RPMI8226 (cell line): ENCODE results near the gene SH3GLB2.
A peak's percentile ranks its signal among the peaks of the same experiment; 100 is the strongest.
"Not testable (repeated sequence)": the region's sequence is repeated elsewhere in the genome, so short reads cannot be mapped to it uniquely, and the experiment has no call there.

Source experiments
- DNase-seq: peaks from one replicate; pipeline ENCODE4 v3.0.0-alpha.2; 2015

Gene SH3GLB2

DNA sequence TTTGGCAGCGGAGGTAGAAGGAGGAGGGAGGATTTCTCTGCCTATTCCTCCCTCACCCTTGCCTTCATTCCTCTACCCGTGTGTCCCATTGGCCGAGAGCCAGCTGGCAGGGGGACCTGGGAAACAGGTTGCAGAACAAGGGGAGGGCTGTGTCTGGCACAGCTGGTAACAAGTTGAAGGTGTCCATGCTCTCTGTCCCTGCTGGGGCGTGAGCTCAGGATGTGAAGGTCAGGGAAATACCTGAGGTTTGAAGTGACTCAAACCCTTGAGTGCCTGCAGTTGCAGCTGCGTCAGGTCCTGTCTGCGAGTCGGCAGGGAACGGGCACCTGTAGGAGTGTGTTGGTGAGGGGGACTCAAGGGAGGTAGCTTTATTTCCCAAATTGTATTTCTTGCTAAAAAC, 24.5 kb upstream of the SH3GLB2 start:
- DNase-seq: no peak

DNA sequence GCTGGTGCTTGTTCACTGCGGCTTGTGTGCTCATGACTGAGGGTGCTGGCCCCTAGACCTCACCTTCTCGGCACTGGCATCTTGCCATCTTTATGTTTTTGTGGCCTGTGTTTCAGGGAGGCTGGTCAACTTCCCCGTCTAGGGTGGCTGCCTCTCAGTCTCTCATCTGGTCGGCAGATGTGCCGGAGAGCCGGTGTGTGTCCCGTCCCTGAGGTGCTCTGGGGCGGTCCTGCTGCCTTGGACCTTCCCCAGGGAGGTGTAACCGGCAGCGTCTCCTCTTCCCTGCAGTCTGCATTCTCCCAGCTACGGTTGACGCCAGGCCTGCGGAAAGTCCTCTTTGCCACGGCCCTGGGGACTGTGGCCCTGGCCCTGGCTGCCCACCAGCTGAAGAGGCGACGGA, 13.9 kb upstream of the SH3GLB2 start:
- DNase-seq: no peak

DNA sequence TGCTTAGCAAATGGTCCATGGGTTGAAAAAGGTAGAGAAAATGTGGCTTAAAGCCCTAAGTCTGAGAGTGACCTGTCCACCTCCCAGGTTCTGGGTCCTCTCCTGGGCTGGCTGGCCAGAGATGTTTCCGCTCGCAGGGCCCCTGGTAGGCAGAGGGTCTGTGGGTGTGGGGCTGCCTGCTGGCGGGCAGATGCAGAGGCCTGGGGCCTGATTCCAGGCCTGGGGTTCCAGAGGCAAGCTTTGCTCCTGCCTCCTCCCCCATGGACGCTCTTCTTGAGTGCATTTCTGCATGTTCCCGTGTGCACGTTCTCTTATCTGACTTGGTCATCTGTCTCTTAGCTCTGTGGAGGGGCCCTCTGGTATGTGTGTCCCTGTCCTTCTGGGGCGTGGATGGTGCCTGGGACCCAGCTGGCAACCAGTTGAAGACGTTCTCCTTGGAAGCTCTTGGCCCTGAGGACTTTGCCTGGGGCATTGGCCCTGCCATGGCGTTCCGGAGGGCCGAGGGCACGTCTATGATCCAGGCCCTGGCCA, 12.0 kb upstream of the SH3GLB2 start:
- no peak for DNase-seq

DNA sequence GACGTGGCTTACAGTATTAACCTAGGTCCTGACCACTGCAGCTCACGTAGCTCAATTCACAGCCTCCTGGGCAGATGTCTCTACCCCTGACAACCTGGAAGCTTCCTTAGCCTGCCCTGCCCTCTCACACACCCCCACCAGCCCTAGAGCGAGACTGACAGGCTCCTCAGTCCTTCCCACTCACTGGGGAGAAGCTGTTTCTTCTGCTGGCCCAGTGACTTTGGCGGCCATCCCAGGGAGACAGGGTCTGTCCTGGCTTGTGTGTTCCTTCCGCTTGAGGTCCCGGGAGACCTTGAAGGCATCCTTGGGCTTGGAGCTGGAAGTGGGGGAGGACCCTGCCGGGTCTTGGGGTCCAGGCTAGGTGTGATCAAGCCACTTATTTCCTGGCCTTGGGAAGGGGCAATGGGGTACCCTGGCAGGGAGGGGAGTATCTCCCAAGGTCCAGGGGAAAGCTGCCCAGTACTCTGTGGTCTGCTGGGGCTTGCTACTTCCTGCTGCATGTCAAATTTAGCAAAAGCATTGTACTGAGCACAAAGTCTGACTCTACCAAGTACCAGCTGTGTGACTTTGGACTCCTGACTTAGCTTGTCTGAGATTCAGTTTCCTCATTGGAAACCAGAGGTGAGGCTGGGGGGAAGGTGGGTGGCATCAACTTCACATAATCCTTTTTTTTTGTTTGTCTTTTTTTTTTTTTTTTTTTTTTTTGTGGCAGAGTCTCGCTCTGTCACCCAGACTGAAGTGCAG, 10.2 kb upstream of the SH3GLB2 start:
- no peak for DNase-seq

DNA sequence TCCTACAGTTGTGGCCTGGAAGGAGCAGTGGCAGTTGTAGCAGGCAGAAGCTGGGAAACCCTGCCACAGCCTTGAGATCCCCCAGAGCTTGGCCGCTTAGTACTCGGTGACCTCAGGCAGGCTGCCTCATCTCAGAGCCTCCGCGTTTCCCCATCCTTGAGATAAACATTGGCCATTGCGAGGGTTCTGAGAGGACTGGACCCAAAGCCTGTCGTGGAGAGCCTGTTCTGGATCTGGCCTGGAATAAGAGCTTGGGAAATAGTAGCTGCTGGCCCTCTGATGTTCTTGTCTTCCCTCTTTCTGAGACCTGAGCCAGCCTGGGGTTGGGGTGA, 9.6 kb upstream of the SH3GLB2 start:
- DNase-seq: no peak

DNA sequence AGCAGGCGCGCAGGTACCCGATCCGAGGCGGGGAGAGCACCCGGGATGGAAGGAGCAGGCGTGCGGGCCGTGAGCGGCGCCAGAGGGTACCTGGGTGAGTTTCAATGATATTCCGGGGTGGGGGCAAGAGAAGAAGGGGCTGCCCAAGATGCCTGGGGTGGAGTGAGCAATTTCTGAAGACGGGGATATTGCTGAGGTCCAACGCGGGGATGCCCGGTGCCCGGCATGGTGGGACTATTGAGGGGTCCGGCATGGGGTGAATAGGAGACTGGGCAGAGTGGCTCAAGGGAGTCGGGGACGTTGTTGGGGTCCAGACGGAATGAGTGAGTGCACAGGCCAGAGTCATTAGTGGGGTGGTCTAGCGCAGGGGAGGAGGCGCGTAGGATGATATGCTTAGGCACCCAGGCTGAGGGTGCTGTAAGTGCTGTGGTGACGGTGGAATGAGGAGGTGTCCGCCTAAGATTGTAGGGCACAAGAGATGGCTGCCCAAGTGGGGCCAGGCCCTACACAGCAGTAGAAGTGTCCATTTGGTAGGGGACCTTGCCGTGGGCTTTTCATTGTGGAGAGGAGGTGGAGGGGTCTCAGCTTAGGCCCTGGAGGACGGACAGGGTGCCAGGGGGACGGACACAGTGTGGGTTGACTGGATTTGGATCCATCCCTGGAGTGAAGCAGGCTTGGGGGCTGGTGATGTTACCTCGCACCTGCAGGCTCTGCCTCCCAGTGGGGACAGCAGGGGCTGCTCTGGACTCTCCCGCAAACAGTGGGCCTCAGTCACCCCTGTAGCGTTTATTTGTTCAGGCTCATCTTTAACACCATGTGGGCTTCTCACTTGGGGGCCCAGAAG, 9.0 kb upstream of the SH3GLB2 start:
- DNase-seq: no peak

DNA sequence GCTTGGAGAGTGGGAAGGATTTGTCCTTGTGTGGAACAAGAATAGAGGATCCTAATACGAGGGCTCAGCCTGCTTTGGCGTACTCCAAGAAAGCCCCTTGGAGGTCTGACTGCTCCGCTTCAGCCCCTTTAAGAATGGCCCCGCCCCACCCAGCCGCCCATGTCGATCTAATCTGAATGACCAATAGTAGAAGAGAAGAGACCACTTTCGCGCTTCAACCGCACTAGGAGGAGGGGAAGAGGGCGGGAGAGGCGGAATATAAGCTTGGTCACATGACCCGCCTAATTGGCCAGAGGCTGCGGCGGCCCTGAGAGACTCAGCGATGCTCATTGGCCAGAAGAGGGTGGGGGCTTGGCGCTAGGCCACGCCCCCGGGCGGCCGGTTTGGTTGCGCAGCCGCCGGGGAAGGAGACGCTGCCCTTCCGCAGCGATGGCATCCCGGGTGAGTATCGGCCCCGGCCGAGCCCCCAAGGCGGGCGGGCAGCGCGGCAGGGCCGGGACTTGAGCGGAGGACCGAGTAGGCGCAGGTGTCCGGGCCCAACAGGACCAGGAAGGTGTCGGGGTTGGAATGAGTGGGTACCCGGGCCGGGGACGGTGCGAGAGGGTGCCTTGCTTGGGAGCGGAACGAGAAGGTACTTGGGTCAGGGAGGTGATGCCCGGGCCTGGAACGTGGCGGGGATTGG, 8.3 kb upstream of the SH3GLB2 start, which contains the start of gene MIGA2:
Gene MIGA2 (plus strand): TSS at position 386 of the 682 bp plus-strand sequence. CDS start 3,969 bp downstream, outside the sequence.
- DNase-seq: peak; percentile 100

DNA sequence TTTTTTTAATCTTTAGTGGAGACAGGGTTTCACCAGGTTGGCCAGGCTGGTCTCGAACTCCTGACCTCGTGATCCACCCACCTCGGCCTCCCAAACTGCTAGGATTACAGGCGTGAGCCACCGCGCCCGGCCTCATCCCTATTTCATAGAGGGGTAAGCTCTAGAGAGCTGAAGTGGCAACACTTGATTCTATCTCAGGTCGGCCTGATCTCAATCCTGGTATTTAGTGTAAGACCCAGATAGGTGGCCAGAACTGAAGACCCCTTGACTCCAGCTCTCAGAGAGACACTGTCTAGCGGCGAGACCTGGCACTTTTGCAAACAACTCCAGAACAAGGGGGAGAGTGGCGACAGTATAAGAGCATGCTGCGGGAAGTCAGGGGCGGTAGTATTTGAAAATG, 7.7 kb upstream of the SH3GLB2 start:
- DNase-seq: not testable (repeated sequence)

DNA sequence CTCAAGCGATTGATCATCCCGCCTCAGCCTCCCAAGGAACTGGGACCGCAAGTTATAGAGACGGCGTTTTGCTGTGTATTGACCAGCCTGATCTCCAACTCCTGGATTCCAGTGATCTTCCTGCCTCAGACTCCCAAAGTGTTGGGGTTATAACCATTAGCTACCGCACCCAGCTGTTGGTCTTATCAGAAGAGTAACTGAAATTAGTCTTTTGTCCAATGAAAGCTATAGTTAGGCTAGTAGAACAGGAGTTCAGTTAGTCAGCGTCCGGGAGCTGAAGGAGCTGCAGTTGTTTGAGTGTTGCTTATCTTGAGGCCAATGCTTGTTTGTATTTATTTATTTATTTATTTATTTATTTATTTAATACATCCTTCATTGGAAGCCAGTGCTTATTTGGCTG, 5.1 kb upstream of the SH3GLB2 start:
- no peak for DNase-seq

DNA sequence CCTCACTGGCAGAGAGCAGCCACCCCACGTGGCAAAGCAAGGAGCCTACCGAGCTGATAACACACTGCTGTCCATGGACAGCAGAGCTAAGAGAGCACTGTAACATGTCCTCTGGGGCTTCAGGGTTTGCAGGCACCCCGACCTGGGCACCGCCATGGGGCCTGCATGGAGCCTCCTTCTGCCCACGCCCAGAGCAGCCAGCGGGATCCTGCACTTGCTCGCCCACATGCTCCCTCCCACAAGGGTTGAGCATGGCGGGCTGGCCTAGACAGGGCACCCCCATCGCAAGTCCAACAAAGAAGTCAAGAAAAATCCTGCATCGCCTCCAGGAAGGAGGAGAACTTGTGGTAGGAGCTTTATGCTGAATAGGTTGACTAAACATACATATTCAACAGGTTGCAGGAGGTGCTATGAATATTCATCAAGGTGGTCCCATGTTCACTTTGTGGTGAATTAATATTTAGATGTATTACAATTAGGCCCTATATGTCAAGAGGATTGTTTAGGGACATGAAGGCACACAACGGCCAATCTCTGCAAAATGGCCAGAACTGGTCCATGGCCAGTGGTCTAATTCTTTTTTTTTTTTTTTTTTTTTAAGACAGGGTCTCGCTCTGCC, 4.5 kb upstream of the SH3GLB2 start:
- no peak for DNase-seq

DNA sequence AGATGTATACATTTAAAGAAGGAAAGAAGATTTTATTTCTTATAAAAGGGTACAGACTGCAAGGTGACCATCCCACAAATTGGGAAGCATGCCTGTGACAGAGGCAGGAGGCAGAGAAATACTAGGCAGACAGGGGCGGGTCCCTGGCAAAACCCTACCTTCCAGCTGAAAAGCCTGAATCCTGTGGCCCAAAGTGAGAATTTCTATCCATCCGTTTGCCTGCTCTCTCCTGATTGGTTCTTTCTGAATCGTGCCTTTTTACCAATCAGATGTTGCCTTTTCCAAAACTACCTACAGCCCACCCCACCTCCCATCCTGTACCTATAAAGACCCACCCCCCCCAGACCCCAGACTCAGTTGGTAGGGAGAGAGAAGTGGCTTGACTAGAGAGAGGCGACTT, 3.4 kb upstream of the SH3GLB2 start:
- DNase-seq: no peak

DNA sequence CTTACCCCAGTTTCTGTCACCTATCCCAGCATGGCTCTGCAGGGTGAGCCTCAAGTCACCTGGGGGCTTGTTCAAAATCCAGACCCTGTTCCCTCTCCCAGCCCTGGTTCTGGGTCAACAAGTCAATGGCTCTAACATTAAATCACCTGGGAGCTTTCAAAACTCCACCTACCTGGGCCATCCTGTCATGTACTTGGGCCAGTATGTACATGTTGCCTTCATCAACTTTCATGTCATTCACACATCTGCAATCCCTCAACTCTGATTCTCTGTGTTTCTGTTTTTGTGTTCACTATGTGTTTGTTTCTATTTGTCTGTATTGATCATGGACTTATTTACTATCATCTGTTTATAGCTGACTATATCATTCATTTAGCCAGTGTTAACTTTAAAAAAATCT, 2.1 kb upstream of the SH3GLB2 start:
- DNase-seq: no peak

DNA sequence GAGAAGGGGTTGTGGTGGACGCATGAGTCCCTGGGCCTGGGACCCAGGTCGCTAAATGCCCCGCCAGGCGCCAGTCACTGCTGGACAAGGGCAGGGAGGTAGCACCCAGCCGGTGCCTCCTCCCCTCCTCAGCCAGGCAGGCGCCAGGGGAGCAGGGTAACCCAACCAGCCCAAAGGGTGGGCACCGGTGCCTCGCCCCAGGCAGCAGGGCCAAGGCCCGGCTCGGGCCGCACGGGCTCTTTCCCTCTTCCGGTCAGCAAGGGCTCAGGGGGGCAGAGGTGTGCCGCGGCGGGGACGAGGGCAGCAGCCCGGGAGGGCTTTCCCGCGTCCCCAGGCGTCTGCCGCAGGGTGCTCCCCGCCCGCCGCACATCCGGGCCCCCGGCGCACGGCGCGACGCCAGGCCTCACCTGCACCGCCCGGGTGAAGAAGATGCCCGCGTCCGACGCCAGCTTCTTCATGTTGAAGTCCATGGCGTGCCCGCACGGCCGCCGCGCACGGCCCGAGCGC, 393 bp downstream of the SH3GLB2 start:
- DNase-seq: peak; percentile 84

DNA sequence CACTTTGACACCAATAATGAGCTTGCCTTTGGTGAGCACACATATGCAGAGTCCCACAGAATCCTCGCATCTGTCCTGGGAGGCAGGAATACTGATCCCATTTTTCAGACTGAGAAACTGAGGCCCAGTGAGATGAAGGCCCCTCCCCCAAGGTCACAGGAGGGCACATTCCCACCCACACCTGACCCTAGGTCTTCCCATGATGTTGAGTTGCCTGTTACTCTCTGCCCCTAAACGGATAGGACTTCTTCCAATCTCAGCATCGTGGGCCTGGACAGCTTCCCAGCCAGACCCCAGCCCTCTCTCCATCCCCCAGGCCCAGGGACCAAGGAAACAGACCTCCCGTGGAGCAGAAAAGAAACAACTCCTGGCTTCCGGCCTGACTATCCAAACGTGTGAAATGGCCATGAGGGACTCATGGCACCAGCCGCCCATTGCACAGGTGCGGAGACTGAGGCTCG, 877 bp downstream of the SH3GLB2 start:
- no peak for DNase-seq

DNA sequence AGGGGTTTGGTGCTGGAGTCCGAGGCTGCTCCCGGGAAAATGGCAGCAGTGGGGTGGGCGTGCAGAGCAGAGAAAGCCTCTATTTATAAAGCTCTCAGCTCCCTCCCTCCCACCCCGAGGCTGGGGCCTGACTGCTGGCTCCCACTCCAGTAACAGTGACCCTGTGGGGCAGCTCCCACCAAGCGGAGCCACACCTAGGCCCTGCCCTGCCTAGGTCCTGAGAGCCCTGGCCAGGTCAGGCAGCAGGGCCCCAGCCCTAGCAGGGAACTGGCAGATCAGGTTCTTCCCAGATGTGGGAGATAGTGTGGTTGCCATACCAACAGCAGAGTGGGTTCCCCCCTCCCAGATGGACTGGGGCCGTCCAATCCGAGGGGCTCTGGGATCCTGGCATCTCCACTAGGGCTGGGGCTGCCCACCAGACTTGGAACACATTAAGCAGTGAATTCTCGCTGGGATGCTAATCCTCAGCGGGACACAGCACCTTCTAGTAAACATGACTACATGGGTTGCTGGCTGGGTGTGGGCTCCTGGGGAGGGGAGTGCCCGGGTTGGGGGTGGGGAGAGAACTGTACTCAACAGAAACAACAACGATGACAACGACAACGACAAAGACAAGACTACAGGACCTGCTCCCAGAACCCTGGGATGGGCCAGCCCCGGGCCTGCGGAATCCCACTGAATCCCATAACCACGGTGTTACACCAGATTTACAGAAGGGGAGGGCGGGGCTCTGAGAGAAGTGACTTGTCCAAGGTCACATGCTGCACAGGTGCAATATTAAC, 1.5 kb downstream of the SH3GLB2 start:
- DNase-seq: peak; percentile 75

DNA sequence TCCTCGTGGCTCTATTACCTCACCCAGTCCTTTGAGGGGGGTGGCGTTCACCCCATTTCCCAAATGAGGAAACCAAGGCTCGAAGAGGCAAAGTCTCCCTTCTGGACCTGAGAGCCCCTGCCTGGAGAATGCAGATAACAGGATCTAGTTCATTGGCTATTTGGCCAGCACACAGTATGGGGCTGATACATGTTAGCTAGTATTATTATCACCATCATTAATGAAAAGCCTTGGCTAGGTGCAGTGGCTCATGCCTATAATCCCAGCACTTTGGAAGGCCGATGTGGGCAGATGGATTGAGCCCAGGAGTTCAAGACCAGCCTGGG, 4.3 kb downstream of the SH3GLB2 start:
- no peak for DNase-seq

DNA sequence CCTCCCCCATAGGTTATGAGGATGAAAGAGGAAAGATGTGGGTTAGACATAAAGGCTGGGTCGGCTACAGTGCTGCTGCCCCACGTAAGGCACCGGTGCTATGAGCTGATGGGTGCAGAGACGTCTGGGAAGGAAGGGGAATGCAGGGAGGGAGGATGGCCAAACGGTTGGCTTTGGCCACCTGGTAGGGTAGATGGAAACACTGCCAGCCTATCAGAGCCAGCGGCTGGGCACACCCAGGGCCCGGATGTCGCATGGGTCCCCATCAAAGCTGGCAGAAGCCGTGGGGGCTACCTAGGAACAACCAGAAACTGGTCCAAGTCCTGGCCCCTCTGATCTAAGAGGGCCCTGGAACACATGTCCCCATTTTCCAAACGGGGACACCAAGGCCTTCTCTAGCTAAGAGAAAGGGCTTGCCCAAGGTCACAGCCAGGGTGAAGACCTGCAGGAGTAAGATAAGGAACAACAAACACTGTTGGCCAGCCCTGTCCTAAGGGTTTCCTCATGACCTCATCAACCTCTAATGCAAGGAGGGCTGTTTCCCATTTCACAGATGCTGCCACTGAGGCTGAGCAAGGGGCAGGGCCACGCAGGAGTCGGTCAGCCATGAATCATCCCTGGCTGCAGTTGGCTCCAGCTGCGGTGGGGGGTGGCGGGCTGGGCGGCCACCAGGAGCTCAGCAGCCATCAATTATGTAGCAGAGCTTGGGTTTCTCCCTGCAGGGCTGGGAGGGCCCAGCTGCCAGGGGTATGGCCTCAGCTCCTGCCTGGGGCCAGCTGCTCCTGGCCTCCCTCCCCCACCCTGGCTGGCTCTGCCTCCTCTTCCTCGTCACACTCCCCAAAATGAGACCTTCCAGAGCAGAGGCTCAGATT, 4.9 kb downstream of the SH3GLB2 start:
- peak; percentile 63 for DNase-seq

DNA sequence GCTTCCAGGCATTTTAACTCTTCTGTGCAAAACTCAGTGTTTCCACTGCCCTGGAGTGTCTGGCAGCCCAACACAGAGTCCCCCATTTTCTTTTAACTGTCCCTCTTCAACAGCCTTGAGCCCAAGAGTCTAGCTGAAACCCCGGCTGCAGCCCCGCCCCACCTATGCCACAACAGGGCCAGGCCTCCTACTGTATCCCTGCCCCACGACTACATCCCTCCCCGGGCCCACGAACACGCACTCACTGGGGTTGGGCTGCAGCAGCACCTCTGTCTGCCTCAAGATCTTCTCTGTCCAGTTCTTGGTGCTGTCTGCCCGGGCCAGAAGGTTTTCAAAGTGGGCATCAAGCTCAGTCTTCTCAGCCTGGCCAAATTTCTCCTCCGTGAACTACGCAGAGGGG, 6.1 kb downstream of the SH3GLB2 start:
- peak; percentile 49 for DNase-seq

DNA sequence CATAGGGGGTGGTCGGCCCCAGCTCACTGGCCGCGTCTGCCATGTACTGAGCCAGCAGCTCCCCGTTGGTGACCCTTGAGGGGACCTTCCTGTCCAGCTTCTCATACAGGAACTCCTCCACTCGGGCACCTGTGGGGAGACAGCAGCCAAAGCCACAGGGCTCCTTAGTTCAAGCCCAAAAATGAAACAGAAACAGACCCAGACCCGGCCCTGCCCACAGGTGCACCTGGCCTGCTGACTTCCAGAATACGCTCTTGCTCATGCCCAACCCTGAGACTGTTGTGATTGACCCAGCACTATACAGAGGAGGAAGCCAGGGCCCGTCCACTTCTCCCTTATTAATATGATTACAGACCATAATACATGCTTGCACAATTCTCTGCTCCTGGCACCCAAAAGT, 7.0 kb downstream of the SH3GLB2 start:
- DNase-seq: peak; percentile 96

DNA sequence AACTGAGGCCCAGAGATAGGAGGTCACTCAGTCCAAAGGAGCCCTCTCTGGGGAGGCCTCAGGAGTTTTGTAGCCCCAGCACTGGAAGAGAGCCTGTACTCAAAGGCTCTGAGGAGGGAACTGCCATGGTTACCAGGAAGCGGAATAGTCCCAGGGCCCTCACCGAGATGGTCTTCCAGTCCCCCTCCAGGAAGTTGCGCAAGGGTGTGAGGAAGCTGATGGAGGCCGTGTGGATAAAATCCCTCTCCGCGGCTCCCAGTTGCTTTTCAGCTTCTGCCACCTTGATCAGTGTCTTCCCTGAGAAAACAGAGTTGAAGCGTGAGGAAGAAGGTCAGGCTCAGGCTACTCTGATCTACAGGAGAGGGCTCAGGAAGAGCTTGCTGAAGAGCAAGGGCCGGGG, 13.5 kb downstream of the SH3GLB2 start:
- no peak for DNase-seq

DNA sequence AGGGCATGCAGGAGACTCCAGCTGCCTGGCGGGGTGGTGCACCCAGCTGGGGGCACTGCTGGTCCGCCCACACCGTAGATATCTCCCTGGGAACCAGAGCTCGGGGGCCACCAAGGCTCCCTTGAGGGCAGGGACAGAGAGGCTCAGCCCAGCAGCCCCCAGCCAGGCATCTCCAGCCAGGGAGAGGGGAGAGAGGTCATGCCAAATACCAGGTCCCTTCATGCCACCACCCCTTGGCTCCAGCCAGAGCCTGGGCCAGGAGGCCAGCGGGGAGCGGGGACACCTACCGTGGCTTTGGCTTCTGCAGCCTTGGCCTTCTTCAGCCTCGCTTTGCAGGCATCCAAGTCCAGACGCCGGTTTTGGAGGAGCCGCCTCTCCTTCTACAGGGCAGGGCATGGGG, 14.0 kb downstream of the SH3GLB2 start:
- no peak for DNase-seq
